HG03196 (cell line): ENCODE measurements around the gene AOPEP.

Experiments used
- ATAC-seq: cut with Tn5 transposase; IDR thresholded peaks from one replicate; pipeline ENCODE4 v1.9.1; 2021; ENCODE audit not compliant: unreplicated experiment

The AOPEP gene

DNA sequence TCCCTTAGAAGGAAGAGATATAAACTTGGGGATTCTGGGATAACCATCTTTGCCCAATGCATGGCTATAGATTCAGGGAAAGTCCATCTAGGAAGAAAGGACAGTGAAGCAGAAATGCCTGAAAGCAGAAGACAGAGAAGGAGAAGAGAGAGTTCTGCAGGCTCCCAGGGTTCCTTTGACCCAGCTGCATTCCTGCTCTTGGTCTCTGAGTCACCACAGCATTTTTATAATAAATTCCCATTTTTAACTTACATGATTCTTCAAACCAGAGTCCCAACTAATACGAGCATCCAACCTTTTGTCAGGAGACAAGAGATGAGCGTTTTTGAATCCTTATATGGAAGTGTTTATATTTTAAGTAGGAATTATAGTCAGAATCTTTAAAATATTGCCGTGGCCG lies 12.0 kb upstream of the AOPEP start:
- ATAC-seq, result no peak

DNA sequence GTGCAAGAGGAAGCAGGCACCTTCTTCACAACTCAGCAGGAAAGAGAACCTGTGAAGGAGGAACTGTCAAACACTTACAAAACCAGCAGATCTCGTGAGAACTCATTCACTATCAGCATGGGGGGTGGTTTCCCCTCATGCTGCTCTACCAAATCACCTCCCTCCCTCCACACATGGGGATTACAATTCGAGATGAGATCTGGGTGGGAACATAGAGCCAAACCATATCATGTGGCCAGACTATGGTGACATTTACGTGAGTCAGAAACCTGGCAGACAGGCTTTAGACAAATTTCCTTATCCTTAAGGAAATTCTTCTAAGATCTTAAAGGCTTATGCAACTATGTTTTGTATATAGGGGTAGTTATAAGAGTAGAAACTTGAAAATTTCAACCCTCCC lies 8.7 kb upstream of the AOPEP start:
- ATAC-seq, result no peak

DNA sequence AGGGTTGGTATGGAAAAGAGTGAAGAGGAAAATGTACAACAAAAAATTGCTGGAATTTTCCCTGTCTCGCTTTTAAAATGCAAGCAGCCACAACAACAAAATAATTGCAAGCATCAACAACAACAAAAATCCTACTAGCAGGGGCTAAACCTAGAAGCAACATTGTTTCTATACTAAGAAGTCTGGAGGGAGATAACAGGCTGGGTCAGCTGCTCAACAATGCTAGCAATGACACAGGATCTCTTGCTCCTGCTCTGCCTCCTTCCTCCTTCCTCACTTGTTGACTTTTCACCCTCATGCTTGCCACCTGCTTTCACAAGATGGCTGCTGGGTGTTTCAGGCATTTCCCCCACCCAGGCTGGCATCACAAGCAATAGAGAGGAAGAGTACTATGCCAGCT lies 7.6 kb upstream of the AOPEP start:
- ATAC-seq, result no peak

GRCh38 chr9:94719878-94720277 lies 6.6 kb upstream of the AOPEP start:
- ATAC-seq, result no peak

GRCh38 chr9:94720846-94721549 lies 5.5 kb upstream of the AOPEP start:
- ATAC-seq, result no peak

DNA sequence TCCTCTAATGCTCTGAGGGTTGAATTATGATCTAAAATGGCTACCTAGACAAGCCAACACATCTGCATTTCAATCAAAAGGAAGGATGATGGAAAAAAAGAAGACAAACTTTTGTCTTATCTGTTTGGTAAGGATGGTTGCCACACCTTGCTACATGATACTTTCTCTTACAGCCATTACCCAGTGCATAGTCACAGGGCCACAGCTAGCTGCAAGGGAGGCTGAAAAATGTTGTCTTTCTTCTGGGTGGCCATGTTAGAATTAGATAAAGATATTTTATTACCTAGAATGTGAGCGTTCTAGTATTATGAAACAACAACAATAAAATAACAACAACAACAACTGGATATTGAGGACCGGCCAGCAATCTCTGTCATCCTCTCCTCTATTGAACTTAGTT lies 4.7 kb upstream of the AOPEP start:
- ATAC-seq, result no peak

- no peak for ATAC-seq
Measured at GRCh38 chr9:94725293-94725692, 1.2 kb upstream of the AOPEP start.

DNA sequence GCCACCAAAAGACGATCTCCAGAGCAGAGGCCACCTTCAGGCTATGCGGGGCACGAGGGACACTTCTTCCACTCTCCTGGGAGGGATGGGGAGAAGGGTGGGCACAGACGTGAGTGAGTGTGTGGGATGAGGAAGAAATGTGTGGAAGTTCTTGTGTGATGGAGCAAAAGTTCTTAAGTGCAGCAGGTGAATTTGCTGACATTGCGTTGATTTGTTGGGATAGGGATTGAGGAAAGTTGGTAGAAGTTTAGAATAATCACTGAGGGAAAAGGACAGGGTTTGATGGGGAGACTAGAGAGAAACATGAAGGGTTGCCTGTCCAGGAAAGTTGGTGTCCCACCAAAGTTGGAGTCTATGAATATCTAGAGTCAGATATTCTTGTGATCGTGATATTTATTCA lies 2.2 kb downstream of the AOPEP start:
- no peak for ATAC-seq

DNA sequence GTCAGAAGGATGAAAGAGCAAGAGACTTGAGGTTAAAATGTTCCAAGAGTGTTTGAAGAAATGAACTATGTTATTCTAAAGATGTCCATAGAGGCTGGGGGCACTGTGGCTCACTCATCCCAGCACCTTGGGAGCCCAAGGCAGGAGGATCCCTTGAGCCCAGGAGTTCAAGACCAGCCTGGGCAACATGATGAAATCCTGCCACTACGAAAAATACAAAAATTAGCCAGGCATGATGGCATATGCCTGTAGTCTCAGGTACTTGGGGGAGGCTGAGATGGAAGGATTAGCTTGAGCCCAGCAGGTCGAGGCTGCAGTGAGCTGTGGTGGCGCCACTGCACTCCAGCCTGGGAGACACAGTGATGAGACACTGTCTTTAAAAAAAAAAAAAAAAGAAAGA lies 2.7 kb downstream of the AOPEP start:
- no peak for ATAC-seq

- no peak for ATAC-seq
Measured at GRCh38 chr9:94734054-94734754, 7.7 kb downstream of the AOPEP start.

- no peak for ATAC-seq
Measured at GRCh38 chr9:94736759-94737158, 10.3 kb downstream of the AOPEP start.

DNA sequence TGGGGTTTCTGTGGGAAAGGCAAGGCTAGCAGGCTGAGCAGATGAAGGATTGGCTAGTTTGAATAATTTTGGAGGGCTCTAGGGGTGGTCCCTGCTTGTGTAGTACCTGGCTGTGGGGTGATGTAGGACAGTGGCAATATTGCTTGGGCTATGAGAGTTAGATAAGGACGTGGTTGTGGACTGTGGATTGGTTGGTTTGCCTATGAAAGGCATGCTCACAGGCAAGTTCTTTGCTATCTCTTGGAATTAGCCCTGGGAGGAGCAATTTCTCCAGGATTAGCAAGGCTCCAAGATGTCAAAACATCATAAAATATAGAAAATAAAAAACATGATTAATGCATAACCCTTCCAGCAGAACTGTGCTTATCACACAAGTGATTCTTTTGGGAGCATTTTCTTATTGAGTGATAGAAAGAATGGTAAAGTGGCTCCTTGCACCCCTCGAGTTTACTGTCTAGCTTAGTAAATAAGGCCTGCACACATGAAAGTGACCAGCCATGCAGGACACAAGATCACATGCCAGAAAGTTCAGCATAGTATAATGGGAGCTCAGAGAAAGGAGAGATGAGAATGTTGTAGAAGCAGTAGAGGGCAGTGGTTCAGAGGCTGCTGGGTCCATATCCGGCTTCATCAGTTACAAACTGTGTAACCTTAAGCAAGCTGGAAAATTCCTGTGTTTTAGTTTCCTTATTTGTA lies 13.8 kb downstream of the AOPEP start:
- no peak for ATAC-seq

DNA sequence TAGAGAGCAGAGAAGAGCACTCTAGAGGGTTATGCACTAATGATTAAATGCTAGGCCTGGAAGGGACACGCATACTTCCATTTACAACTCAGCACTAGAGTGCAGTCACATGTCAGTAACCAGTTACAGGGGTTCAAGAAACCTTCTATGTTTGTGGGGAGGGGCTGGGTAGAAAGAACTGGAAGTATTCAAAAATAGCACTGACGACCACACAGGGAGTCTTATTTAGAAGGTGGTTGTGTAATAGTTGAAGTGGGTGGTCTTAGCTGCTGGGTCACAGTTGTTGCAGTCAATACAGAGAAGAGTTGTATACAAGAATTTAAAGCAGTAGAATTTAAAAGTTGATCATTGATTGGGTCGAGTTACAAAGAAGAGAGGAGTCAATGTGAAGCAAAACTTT lies 15.4 kb downstream of the AOPEP start:
- ATAC-seq, result no peak

GRCh38 chr9:94743035-94743954 lies 16.8 kb downstream of the AOPEP start:
- ATAC-seq, result no peak

GRCh38 chr9:94745806-94746540 lies 19.5 kb downstream of the AOPEP start:
- no peak for ATAC-seq

- ATAC-seq, result no peak
Measured at GRCh38 chr9:94746541-94747370, 20.3 kb downstream of the AOPEP start.

- ATAC-seq, result no peak
Measured at GRCh38 chr9:94754976-94755475, 28.5 kb downstream of the AOPEP start.

GRCh38 chr9:94757158-94757557 lies 30.7 kb downstream of the AOPEP start:
- ATAC-seq, result no peak

- no peak for ATAC-seq
Measured at GRCh38 chr9:94758031-94758430, 31.5 kb downstream of the AOPEP start.
